ENCODE data around the gene MT1H. TPM values are rescaled to one million over a fixed set of nuclear protein-coding genes. Genes with fewer than 3 reads are reported as not detected.
"Not testable (repeated sequence)": the region's sequence is repeated elsewhere in the genome, so short reads cannot be mapped to it uniquely, and the experiment has no call there.

Gene MT1H
- total RNA-seq, 1 experiment from 2014 or later: not detected

DNA sequence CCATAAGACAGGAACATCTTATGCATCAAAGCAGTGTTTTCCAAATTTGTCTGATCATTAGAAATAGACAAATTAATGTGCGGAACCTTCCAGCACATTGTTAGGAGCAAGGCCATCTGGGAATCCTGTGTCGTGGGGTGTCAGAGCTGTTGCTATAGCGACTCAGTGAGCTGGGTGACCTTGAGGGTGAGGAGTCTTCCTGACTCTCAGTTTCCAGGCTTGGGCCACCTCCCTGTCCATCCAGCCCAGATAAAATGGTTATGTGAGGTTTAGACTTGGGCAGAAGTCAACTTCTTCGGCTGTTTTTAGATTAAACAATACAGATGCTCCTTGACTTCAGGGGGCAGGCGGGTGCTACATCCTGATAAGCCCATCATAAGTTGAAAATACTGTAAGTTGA, 33.2 kb downstream of the MT1H start:
- H3K27me3 ChIP-seq: no peaks in the 10 kb centered on the region
- no peak for DNase-seq
- no peaks in the 10 kb centered on the region for H3K36me3 ChIP-seq
- no peaks in the 10 kb centered on the region for H3K9me3 ChIP-seq (replicated peaks)
- 0 out of 2 replicates have a peak, but pooled peaks cover 4% of the 10 kb centered on the region for H3K4me1 ChIP-seq
- H3K27ac ChIP-seq: no peak overlapping the region
- no peak overlapping the region for H3K4me3 ChIP-seq

DNA sequence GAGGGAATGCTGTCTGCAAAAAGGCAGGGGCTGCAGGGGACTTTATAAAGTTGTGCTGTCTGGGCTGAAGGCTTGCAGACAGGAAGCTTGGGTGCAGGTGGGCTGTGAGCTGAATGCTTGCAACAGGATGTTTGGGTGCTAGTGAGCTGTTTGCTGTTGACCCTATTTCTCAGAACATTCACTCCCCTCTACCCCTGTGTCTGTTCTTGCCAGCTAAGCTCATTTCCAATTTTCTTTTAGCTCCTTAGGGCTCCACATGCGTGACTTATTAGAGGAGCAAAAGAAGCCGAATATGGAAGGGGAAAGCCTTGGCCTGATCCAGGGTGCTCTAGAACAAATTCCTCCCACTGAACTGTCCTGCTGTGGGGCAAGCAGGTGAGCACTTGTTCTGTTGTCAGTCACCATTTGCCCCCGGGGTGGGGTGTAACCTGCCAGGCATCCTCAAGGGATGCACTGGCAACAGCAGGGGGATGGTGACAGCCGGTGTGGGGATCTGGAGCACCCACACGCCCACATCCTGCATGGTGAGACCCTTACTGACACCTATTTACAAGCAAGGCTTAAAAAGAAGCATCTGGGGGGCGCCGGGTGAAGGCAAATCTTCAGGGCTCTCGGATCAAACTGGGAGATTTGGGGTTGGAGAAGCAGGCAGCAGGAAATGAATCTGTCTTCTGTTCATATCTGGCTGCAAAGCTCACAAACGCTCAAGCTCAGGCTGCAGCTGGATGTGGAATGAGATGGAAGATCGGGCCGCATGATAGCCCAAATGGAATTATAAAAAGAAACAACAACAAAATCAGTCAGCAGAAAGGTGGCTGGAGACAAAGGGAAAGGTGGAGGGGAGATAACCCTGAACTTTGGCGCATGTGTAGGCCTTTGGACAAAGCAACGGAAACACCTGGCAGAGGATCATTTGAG, 39.2 kb downstream of the MT1H start:
- no peaks in the 10 kb centered on the region for H3K27me3 ChIP-seq
- DNase-seq: peak in 1 of 2 experiments; percentile 32
- H3K36me3 ChIP-seq: no peaks in the 10 kb centered on the region
- H3K4me1 ChIP-seq: peaks cover 24% of the 10 kb centered on the region
- H3K9me3 ChIP-seq (replicated peaks): no peaks in the 10 kb centered on the region
- no peak overlapping the region for H3K4me3 ChIP-seq
- no peak overlapping the region for H3K27ac ChIP-seq

DNA sequence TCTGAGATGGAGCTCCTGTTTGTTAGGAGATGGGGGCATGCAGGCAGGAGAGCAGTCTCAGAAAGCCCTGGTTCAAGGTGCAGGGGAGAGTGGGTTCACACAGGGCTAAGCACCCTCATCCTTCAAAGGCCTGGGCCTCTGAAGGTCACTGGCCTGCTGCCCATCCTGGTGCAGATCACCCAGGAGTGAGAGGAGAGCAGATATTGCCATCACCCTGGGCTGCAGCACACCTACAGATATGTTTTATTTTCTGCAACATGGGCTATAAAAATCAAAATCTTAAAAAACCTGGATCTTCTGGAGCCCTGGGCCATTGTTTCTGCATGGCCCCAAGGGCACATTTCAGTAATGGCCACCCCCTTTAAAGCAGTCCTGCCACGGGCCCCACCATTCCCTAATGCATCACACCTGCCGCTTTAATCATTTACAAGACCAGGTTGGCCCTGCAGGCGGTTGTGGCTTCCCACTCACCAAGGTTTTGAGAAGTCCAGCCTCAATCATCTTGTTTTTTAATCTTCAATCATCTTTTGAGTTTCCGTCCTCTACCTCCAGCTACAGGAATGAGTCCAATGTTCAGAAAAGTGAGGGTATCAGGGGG, 39.9 kb downstream of the MT1H start:
- no peaks in the 10 kb centered on the region for H3K9me3 ChIP-seq (replicated peaks)
- peaks cover 29% of the 10 kb centered on the region for H3K4me1 ChIP-seq
- H3K4me3 ChIP-seq: no peak overlapping the region
- no peak overlapping the region for H3K27ac ChIP-seq
- no peak for DNase-seq
- H3K36me3 ChIP-seq: no peaks in the 10 kb centered on the region
- H3K27me3 ChIP-seq: no peaks in the 10 kb centered on the region

DNA sequence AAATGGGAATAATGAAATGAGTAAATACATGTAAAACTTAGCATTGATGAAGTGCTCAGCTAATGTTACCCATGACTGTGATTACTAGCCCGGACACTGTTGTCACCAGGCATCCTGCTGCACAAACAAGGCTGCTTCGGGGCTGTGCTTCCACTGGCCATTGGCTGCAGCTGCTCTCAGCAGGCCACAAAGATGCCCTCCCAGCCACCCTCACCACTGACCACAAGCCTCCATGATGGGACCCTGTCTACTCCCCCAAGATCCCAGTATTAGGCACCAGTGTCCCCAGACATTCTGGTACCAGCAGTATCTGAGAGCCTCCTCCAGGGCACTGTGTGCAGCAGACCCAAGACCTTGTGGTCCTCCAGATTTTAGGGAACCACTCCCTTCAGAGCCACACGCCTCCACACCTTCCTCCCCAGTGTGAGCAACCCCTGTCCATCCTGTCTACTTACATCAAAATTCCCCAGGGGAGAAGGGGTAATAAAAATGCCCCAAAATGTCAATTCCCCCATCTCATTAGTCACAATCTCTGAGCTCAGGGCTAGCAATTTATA, 40.6 kb downstream of the MT1H start:
- no peaks in the 10 kb centered on the region for H3K36me3 ChIP-seq
- no peaks in the 10 kb centered on the region for H3K27me3 ChIP-seq
- no peak overlapping the region for H3K4me3 ChIP-seq
- no peaks in the 10 kb centered on the region for H3K9me3 ChIP-seq (replicated peaks)
- DNase-seq: peak; percentile 27 to 42
- no peak overlapping the region for H3K27ac ChIP-seq
- peaks cover 34% of the 10 kb centered on the region for H3K4me1 ChIP-seq

DNA sequence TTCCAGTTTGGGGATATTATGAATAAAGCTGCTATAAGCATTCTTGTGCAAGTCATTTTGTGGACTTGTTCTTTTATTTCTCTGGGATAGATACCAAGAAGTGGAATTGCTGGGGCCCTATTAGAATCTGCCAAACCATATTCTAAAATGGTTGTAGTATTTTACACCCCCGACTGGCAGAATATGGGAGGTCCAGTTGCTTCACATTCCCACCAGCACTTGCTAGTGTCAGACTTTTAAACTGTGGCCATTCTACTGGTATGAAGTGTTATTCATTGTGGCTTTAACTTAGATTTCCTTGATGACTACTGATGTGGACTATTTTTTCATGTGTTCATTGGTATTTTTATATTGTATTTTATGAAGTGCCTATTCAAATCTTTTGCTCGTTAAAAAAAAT, 42.2 kb downstream of the MT1H start:
- H3K4me1 ChIP-seq: peaks cover 49% of the 10 kb centered on the region
- DNase-seq: no peak
- no peaks in the 10 kb centered on the region for H3K9me3 ChIP-seq (replicated peaks)
- H3K36me3 ChIP-seq: no peaks in the 10 kb centered on the region
- H3K27ac ChIP-seq: no peak overlapping the region
- H3K4me3 ChIP-seq: no peak overlapping the region
- no peaks in the 10 kb centered on the region for H3K27me3 ChIP-seq

DNA sequence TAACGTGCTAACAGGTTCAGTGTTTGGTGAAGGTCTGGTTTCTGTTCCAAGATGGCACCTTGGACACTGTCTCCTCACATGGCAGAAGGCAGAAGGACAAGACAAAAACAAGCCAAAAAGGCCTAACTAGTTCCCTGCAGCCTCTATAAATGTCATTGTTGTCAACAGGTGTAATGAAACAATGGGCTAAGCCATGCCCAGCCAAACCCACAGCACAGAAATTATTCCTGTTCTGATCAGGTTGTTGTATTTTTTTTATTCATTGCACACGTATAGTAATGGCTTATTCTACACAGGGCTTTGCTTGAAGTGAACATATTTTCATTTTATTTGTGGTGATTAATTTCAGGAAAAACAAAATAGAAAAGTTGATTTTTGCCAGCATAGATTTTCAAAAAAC, 44.2 kb downstream of the MT1H start:
- no peaks in the 10 kb centered on the region for H3K27me3 ChIP-seq
- H3K36me3 ChIP-seq: no peaks in the 10 kb centered on the region
- no peak overlapping the region for H3K27ac ChIP-seq
- no peaks in the 10 kb centered on the region for H3K9me3 ChIP-seq (replicated peaks)
- DNase-seq: peak in 1 of 2 experiments; percentile 22
- H3K4me1 ChIP-seq: peaks cover 46% of the 10 kb centered on the region
- H3K4me3 ChIP-seq: no peak overlapping the region

DNA sequence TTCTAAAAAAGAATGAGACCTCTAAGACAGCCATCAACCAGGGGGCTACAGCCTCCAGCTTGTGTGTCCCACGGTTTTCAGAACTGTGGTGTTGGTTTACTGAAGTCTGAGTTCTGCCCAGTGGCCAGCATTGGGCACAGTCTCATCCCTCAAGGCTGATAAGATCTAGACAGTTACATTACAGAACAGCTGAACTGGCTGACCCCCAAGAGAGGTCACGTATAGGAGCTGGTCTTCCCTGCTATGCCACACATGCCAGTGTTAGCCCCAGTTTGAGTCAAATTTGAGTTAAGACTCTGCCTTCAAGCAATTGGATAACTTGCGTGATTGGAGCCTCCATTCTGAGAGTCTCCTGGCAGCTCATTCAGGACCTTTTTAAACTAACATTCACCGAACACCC, 45.5 kb downstream of the MT1H start:
- no peak overlapping the region for H3K4me3 ChIP-seq
- H3K36me3 ChIP-seq: no peaks in the 10 kb centered on the region
- peak overlapping the region; percentile 63 for H3K27ac ChIP-seq
- H3K9me3 ChIP-seq (replicated peaks): no peaks in the 10 kb centered on the region
- DNase-seq: peak; percentile 90 to 97
- peaks cover 36% of the 10 kb centered on the region for H3K4me1 ChIP-seq
- H3K27me3 ChIP-seq: no peaks in the 10 kb centered on the region

DNA sequence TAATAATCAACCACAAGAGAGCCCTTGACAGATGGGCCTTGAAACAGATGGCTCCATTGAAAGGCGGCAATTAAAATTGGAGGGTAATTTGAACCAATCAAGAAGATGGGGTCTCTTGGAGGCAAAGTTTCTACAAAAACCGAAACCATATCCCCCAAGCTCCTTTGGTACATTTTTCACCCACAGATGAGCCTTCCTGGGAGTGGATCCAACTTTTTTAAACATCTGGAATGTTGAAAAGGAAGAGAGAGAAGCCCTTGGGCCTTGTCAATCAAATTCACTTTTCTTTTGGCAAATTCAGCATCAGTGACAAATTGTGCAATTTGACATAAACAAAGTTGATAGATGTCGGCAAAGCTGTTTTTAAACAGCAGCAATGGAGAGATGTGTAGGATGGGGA, 47.1 kb downstream of the MT1H start:
- H3K36me3 ChIP-seq: no peaks in the 10 kb centered on the region
- no peak overlapping the region for H3K27ac ChIP-seq
- H3K4me3 ChIP-seq: no peak overlapping the region
- no peaks in the 10 kb centered on the region for H3K27me3 ChIP-seq
- no peaks in the 10 kb centered on the region for H3K9me3 ChIP-seq (replicated peaks)
- H3K4me1 ChIP-seq: peaks cover 32% of the 10 kb centered on the region
- DNase-seq: peak in 1 of 2 experiments; percentile 23

DNA sequence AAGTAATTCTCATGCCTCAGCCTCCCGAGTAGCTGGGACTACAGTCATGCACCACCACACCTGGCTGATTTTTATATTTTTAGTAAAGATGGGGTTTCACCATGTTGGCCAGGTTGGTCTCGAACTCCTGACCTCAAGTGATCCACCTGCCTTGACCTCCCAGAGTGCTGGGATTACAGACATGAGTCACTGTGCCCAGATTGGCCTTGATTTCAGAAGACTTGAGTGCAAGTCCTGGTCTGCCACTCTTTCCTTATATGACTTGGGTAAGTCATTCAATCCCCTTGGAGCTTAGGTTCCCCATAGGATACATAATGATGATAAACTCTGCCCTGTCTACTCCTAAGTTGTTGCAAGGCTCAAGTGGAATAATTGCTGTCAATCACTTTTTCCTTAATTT, 47.9 kb downstream of the MT1H start:
- H3K9me3 ChIP-seq (replicated peaks); H3K36me3 ChIP-seq; DNase-seq; H3K27me3 ChIP-seq; H3K27ac ChIP-seq; H3K4me3 ChIP-seq: not testable (repeated sequence)
- peaks cover 32% of the 10 kb centered on the region for H3K4me1 ChIP-seq

Other genes with a start within 250 kb of the MT1H start
- gene AMFR, start 244.3 kb upstream of the MT1H start, total RNA-seq (2014; rRNA removed; shearing (Covaris generic)): 140 TPM in 2 replicates
- gene NUDT21, start 218.5 kb upstream of the MT1H start, total RNA-seq (2014; rRNA removed; shearing (Covaris generic)): 243 and 262 TPM in 2 replicates
- gene OGFOD1, start 218.3 kb upstream of the MT1H start, total RNA-seq (2014; rRNA removed; shearing (Covaris generic)): 150 and 179 TPM in 2 replicates
- gene BBS2, start 149.8 kb upstream of the MT1H start, total RNA-seq (2014; rRNA removed; shearing (Covaris generic)): 10.9 and 11.7 TPM in 2 replicates
- not detected in 2 replicates for gene MT4, start 104.7 kb upstream of the MT1H start, total RNA-seq (2014; rRNA removed; shearing (Covaris generic))
- gene MT3, start 80.3 kb upstream of the MT1H start, total RNA-seq (2014; rRNA removed; shearing (Covaris generic)): not detected in 2 replicates
- 144 and 163 TPM in 2 replicates for gene MT2A, start 61.2 kb upstream of the MT1H start, total RNA-seq (2014; rRNA removed; shearing (Covaris generic))
- not detected in 2 replicates for gene MT1E, start 44.0 kb upstream of the MT1H start, total RNA-seq (2014; rRNA removed; shearing (Covaris generic))
- not detected in 2 replicates for gene MT1M, start 37.2 kb upstream of the MT1H start, total RNA-seq (2014; rRNA removed; shearing (Covaris generic))
- gene MT1A, start 31.1 kb upstream of the MT1H start, total RNA-seq (2014; rRNA removed; shearing (Covaris generic)): not detected in 2 replicates
- gene MT1B, start 17.9 kb upstream of the MT1H start, total RNA-seq (2014; rRNA removed; shearing (Covaris generic)): not detected in 2 replicates
- gene MT1F, start 11.9 kb upstream of the MT1H start, total RNA-seq (2014; rRNA removed; shearing (Covaris generic)): not detected in 2 replicates
- not detected in 2 replicates for gene MT1G, start 1.7 kb upstream of the MT1H start, total RNA-seq (2014; rRNA removed; shearing (Covaris generic))
- 95.4 and 97.1 TPM in 2 replicates for gene MT1X, start 12.7 kb downstream of the MT1H start, total RNA-seq (2014; rRNA removed; shearing (Covaris generic))
- 194 and 201 TPM in 2 replicates for gene NUP93, start 60.3 kb downstream of the MT1H start, total RNA-seq (2014; rRNA removed; shearing (Covaris generic))
- not detected in 2 replicates for gene SLC12A3, start 195.4 kb downstream of the MT1H start, total RNA-seq (2014; rRNA removed; shearing (Covaris generic))

Data from SJCRH30 (cell line).